NK-92 (cell line): Measurements from ENCODE around the gene GMDS.

ENCODE experiments used
- DNase-seq: peaks from one replicate; lab custom pipeline; 2025; ENCODE audit not compliant: unreplicated experiment; lab: John Stamatoyannopoulos, UW

Gene GMDS

GRCh38 chr6:2242311-2242710 is 3.1 kb downstream of the GMDS start:
- DNase-seq: no peak

- no peak for DNase-seq
Observed at GRCh38 chr6:2240961-2241360, 4.4 kb downstream of the GMDS start.

GRCh38 chr6:2237001-2237400 is 8.4 kb downstream of the GMDS start:
- no peak for DNase-seq

- DNase-seq: no peak
Observed at GRCh38 chr6:2235777-2236495, 9.5 kb downstream of the GMDS start.

- no peak for DNase-seq
Observed at GRCh38 chr6:2232445-2232844, 13.0 kb downstream of the GMDS start.

- no peak for DNase-seq
Observed at GRCh38 chr6:2231438-2231837, 14.0 kb downstream of the GMDS start.

- no peak for DNase-seq
Observed at GRCh38 chr6:2230659-2231277, 14.6 kb downstream of the GMDS start.

GRCh38 chr6:2229742-2230141 is 15.7 kb downstream of the GMDS start:
- no peak for DNase-seq

GRCh38 chr6:2229039-2229438 is 16.4 kb downstream of the GMDS start:
- no peak for DNase-seq

GRCh38 chr6:2228392-2228791 is 17.0 kb downstream of the GMDS start:
- no peak for DNase-seq

- DNase-seq: no peak
Observed at GRCh38 chr6:2226775-2227174, 18.6 kb downstream of the GMDS start.

GRCh38 chr6:2225422-2226392 is 19.7 kb downstream of the GMDS start:
- no peak for DNase-seq

- DNase-seq: no peak
Observed at GRCh38 chr6:2224847-2225382, 20.5 kb downstream of the GMDS start.

GRCh38 chr6:2222275-2222842 is 23.0 kb downstream of the GMDS start:
- no peak for DNase-seq

- no peak for DNase-seq
Observed at GRCh38 chr6:2221726-2222274, 23.6 kb downstream of the GMDS start.

- DNase-seq: no peak
Observed at GRCh38 chr6:2220154-2220553, 25.3 kb downstream of the GMDS start.

- no peak for DNase-seq
Observed at GRCh38 chr6:2218866-2219265, 26.5 kb downstream of the GMDS start.

- no peak for DNase-seq
Observed at GRCh38 chr6:2216794-2217383, 28.5 kb downstream of the GMDS start.

- no peak for DNase-seq
Observed at GRCh38 chr6:2215342-2215741, 30.1 kb downstream of the GMDS start.

- no peak for DNase-seq
Observed at GRCh38 chr6:2213086-2213485, 32.3 kb downstream of the GMDS start.
